ENCODE results near the gene OR51F1.
"Not testable (repeated sequence)": the region's sequence is repeated elsewhere in the genome, so short reads cannot be mapped to it uniquely, and the experiment has no call there.

The OR51F1 gene

GRCh38 chr11:4769838-4770237 is at the start of gene OR51F1:
TSS of gene OR51F1 (minus strand) at chr11:4769938. CDS start at chr11:4769938, 0 bp downstream.
- Mint-ChIP-seq H3K9me3 (no peaks in the 10 kb centered on the region), H3K4me1 (no peaks in the 10 kb centered on the region), H3K4me3 (no peak within 1 kb of the TSS), H3K27ac (no peak within 1 kb of the TSS), H3K27me3 (ENCODE audit: low read depth) (no peaks in the 10 kb centered on the region), H3K36me3 (ENCODE audit: low read depth) (no peaks in the 10 kb centered on the region)
- TF ChIP-seq, protein P1, sequence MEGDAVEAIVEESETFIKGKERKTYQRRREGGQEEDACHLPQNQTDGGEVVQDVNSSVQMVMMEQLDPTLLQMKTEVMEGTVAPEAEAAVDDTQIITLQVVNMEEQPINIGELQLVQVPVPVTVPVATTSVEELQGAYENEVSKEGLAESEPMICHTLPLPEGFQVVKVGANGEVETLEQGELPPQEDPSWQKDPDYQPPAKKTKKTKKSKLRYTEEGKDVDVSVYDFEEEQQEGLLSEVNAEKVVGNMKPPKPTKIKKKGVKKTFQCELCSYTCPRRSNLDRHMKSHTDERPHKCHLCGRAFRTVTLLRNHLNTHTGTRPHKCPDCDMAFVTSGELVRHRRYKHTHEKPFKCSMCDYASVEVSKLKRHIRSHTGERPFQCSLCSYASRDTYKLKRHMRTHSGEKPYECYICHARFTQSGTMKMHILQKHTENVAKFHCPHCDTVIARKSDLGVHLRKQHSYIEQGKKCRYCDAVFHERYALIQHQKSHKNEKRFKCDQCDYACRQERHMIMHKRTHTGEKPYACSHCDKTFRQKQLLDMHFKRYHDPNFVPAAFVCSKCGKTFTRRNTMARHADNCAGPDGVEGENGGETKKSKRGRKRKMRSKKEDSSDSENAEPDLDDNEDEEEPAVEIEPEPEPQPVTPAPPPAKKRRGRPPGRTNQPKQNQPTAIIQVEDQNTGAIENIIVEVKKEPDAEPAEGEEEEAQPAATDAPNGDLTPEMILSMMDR (IDR thresholded peaks at IDR 0.05; ENCODE audit: unreplicated experiment in 3 of 3), result no peak

DNA sequence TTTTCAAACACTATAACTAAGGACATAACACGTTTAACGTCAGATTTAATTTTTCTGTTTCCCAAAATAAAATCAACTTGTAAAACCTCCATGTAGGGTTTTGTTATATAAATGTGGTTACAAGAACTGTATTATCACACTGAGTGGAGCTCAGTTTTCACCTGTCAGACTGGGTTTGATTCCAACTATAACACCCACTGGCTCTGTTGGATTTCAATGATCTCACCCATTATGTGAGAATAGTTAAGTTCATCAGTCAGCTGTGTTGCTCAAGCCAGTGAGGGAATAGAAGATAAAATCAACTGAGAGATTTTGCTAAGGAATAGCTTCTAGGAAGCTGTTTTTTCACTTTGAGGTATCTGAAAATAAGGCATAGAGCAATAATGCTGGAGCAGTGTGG is 39.5 kb upstream of the OR51F1 start:
- H3K27ac Mint-ChIP-seq, result no peak overlapping the region
- H3K36me3 Mint-ChIP-seq (ENCODE audit: low read depth), result no peaks in the 10 kb centered on the region
- no peaks in the 10 kb centered on the region for H3K4me1 Mint-ChIP-seq
- TF ChIP-seq, protein P1 (IDR thresholded peaks at IDR 0.05; ENCODE audit: unreplicated experiment in 3 of 3), result no peak
- H3K4me3 Mint-ChIP-seq, result no peak overlapping the region
- H3K9me3 Mint-ChIP-seq, result no peaks in the 10 kb centered on the region
- no peaks in the 10 kb centered on the region for H3K27me3 Mint-ChIP-seq (ENCODE audit: low read depth)

- Mint-ChIP-seq H3K27ac (no peak overlapping the region), H3K9me3 (no peaks in the 10 kb centered on the region), H3K4me1 (no peaks in the 10 kb centered on the region), H3K4me3 (no peak overlapping the region), H3K27me3 (ENCODE audit: low read depth) (no peaks in the 10 kb centered on the region), H3K36me3 (ENCODE audit: low read depth) (no peaks in the 10 kb centered on the region)
- TF ChIP-seq, protein P1 (IDR thresholded peaks at IDR 0.05; ENCODE audit: unreplicated experiment in 3 of 3), result no peak
Measured at GRCh38 chr11:4808476-4808875, 38.7 kb upstream of the OR51F1 start.

- TF ChIP-seq, protein P1 (IDR thresholded peaks at IDR 0.05; ENCODE audit: unreplicated experiment in 3 of 3), result no peak
- Mint-ChIP-seq H3K36me3 (ENCODE audit: low read depth) (no peaks in the 10 kb centered on the region), H3K27ac (no peak within 1 kb of the TSS), H3K9me3 (no peaks in the 10 kb centered on the region), H3K4me1 (no peaks in the 10 kb centered on the region), H3K27me3 (ENCODE audit: low read depth) (no peaks in the 10 kb centered on the region), H3K4me3 (no peak within 1 kb of the TSS)
Measured at GRCh38 chr11:4804280-4804679, 34.5 kb upstream of the OR51F1 start, which contains the start of gene OR52R1. TSS of gene OR52R1 (minus strand) at chr11:4804380. CDS start at chr11:4804380, 0 bp downstream.

- H3K27ac Mint-ChIP-seq; H3K4me3 Mint-ChIP-seq; H3K27me3 Mint-ChIP-seq (ENCODE audit: low read depth); H3K9me3 Mint-ChIP-seq; H3K4me1 Mint-ChIP-seq; H3K36me3 Mint-ChIP-seq (ENCODE audit: low read depth): not testable (repeated sequence)
Measured at GRCh38 chr11:4801316-4801715, 31.6 kb upstream of the OR51F1 start.

GRCh38 chr11:4798427-4799183 is 28.9 kb upstream of the OR51F1 start:
- Mint-ChIP-seq H3K4me3 (no peak overlapping the region), H3K9me3 (no peaks in the 10 kb centered on the region), H3K27me3 (ENCODE audit: low read depth) (no peaks in the 10 kb centered on the region), H3K27ac (no peak overlapping the region), H3K4me1 (no peaks in the 10 kb centered on the region), H3K36me3 (ENCODE audit: low read depth) (no peaks in the 10 kb centered on the region)
- TF ChIP-seq, protein P1 (IDR thresholded peaks at IDR 0.05; ENCODE audit: unreplicated experiment in 3 of 3), result no peak

All from nephron (organoid).